NCI-H345 (cell line): ENCODE results near the gene RTN4.
A peak's percentile ranks its signal among the peaks of the same experiment; 100 is the strongest.

Experiments used
- DNase-seq: peaks from one replicate; lab custom pipeline; 2025; lab: John Stamatoyannopoulos, UW

The RTN4 gene

DNA sequence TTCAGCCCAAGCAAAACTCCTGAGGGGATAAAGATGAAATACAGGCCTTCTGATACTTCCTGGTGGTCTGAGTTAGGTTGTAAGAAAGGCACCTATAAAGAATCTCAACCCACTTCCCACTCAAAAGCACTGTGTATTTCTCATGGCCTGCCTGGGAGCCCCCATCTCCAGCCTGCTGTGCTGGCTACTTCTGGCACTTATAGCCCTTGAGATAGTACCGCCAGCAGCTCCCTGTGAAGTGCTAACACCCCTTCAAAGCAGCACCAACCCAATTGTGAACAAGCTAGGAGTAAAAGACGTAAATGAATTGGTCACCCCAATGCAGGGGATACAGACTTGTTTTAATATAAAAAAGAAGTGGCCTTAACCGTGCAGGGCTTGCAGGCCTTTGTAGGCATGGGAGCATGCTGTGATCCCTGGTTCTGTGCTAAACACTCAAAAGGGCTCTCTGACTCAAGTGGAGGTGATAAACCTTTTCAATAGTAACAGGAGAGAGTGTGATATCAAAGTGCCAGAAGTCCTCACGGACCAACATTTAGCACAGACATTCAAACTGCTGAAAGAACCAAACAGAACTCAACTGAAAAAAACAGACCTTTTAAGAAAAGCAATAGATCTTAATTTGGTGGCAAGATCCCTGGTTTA lies 80.8 kb downstream of the RTN4 start:
- peak; percentile 40 for DNase-seq

DNA sequence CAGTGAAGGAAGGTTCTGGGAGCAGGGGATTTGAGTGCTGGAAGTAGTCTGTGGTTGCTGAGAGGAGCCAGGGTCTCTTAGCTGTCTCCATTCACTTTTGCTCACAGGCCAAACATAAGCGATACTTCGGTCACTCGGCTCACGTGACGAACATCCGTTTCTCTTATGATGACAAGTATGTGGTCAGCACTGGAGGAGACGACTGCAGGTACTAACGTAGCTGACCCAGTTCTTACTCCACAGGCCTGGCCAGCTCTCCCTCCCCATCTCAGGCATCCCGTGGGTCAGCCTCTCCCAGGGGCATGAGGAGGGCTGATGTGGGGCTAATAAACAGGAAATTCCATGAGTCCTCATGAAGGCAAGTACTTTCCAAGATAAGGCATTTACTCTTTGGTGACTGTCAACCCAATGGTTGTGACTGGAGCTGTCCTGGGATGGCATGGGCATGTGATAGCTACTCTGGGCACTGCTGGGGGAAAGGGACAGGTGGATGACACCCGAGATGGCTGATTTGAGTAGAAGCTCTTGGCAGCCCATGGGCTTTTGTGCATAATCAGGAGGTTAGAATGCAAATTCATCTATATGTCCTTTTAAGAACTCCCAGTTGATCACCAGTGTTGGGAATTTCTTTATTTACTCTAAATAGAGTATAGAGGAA lies 81.6 kb downstream of the RTN4 start:
- DNase-seq, result no peak

DNA sequence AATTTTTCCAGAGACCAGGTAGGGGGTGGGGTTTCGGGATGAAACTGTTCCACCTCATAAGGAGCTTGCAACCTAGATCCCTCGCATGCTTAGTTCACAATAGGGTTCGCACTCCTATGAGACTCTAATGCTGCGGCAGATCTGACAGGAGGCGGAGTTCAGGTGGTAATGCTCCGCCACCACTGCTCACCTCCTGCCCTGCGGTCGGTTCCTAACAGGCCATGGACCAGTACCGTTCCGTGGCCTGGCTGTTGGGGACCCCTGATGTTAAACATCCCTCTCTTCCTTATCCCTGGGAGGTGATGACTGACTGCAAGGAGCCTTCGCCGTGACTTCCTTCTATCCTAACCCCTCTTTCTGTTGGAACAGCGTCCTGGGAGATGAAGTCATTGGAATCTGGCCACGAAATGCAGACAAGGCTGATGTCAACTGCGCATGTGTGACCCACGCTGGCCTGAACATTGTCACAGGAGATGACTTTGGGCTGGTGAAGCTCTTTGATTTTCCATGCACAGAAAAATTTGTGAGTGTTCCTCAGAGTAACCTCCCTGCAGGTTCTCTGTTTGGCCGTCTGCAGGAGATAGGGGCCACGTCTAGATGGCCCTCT lies 82.4 kb downstream of the RTN4 start:
- no peak for DNase-seq

DNA sequence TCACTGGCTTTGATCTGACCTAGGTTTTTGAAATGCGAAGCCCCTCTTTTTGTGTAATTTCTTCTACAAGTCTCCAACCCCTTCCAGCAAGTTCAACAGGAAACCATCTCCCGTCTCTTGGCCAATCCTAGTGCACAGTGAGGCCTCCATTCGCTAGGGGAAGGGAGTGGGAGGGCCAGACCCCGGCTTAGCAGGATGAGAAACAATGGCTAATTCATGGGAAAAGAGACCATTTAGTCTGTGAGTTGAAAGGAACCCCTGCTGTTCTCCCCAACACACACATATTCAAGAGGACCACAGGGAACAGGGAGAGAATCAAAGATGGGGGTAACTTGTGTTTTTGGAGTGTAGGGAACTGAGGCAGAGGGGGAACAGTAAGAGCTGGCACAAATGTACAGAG lies 83.0 kb downstream of the RTN4 start:
- no peak for DNase-seq

DNA sequence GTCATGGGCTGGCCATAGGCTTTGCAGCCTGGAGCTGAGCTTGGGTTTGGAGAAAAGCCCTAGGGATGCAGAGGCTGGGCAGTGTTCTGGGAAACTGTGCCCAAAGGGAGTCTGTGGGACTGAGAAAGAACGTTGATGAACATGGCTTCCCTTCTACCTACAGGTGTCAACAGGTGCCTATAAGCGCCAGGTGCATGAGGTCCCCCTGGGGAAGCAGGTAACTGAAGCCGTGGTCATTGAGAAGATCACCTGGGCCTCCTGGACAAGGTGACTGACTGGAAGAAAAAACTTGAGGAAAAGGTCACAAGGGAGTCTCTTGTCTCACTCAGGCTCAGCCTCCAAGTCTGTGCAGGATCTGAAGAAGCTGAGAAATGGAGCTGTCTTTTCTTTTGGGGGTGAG lies 83.4 kb downstream of the RTN4 start:
- no peak for DNase-seq

DNA sequence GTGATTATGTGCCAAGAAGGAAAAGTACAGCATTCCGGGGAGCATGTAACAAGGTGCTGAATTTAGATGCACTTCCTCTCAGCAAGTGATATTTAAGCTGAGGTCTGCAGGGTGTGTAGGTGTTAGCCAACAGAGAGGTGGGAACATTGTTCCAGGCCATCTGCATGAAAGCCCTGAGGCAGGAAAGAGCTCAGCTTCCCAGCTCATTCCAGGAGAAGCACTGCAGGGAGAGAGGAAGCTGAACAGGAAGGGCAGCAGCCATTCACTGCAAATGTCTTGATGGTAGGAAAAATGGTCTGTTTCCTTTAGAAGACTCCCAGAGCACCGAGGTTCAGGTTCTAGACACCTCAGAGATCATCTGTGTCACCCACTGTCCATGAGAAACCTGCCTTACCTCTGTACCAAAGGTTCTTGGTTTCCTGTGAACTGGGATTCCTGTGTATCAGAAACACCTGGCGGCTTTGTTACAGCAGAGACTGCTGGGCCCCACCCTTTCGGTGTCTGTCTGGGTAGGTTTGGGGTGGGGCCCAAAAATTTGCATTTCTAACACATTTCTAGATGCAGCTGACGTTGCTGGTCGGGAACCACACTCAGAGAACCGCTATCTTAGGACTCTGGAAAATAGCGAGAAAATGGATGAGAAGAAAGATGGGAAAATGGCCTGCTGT lies 84.0 kb downstream of the RTN4 start:
- no peak for DNase-seq

DNA sequence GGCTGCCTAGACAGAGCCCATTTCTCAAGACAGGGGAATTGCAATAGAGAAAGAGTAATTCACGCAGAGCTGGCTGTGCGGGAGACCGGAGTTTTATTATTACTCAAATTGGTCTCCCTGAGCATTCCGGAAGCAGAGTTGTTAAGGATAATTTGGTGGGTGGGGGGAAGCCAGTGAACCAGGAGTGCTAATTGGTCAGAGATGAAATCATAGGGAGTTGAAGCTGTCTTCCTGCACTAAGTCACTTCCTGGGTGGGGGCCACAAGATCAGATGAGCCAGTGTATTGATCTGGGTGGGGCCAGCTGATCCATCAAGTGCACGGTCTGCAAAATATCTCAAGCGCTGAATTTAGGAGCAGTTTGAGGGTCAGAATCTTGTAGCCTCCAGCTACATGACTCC lies 84.8 kb downstream of the RTN4 start:
- no peak for DNase-seq

DNA sequence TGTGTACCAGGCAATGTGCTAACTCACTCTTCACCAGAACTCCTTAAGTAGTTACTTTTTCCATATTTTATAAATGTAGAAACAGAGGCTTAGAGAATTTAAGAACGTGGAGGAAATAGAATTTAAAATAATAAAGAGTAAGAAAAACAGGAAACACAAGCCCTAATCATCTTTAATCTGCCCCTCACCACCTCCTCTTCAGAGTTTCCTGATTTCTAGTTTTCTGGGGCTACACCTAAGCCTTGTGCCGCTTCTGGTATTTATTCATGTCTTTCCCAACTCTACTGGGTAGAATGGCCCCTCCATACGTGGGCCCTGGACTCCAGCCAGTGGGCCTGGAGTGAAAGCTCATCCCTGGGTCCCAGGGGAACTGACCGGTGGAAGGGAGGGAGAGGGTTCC lies 85.4 kb downstream of the RTN4 start:
- no peak for DNase-seq

DNA sequence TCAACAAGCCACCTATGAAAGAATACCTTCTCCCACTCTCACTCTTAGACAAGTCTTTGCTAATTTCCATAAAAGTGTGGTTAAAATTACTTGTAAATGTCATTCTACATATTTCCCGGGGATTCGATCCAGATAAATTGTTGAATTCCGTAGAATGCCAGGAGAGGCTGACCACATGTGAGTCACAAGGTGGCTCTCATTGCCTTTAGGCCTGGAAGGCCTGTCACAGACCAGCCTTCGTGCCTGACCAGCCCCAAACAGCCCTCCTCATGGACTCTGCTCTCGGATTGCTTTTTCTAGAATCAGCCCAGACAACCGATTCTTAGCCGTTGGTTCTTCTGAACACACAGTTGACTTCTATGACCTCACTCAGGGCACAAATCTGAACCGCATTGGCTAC lies 86.0 kb downstream of the RTN4 start:
- DNase-seq, result no peak

DNA sequence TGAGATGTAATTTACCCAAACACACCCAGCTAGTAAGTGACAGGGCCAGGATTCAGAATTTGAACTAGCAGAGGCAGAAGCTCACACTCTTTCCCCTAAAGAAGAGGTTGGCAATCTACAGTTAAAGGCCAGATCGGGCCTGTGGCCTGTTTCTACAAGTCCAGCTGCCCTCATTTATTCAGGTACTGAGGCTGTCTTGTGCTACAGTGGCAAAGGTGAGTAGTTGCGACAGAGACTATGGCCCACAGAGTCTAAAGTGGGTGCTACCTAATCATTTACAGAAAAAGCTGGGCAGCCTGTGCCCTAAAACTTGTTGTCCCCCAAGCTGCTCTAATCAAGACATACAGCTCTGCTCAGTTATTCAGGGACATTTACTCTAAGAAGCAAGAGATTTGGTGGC lies 86.8 kb downstream of the RTN4 start:
- DNase-seq, result no peak

DNA sequence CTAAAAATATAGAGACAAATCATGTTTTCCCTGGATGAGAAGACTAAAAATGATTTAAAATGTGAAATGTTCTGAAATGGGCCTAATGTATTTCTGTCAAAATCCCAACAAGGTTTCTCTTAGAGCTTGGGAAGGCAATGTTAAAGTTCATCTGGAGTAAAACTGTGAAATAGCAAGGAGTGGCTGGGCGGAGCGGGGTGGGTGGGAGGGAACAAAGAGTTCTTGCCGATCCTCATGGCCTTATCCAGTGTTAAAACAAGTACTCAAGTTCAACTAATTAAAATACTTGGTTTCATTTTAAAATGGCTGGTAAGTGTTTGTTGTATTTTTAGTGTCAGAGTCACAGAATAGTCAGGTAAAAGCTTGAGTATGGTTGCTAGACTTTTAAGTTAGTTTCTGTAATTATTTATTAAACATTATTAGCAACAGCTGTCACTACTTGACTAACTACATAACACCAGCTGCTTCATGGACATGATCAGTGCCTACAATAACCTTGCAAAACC lies 87.3 kb downstream of the RTN4 start:
- DNase-seq, result no peak

DNA sequence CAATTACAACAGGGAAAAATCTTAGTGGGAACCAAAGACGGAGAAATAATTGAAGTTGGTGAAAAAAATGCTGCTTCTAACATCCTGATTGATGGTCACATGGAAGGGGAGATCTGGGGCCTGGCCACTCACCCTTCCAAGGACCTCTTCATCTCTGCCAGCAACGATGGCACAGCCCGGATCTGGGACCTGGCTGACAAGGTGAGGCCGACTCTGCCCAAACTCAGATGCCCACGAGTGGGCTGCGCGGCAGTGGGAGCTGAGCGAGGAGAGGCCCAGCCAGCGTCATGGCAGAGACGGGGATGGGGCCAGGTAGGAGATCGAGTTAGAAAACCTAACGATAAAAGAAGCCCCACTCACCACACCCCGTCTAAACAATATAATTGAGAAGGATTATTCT lies 87.7 kb downstream of the RTN4 start:
- no peak for DNase-seq

DNA sequence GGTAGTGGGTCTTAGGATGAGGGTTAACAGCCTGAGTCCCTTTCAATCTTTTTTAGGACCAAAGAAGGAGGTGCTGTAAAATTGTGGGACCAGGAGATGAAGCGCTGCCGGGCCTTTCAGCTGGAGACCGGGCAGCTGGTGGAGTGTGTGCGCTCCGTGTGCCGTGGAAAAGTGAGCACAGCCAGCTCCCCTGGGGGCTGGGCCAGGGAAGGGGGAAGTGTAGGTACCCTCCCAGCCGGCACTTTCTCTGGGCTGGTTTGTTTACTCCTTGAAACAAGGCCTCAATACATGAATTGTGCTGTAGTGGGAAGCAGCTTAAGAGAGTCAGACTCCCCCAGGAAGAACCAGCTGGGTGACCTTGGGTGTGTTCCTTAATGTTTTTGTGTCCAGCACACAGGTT lies 90.1 kb downstream of the RTN4 start:
- DNase-seq, result no peak

DNA sequence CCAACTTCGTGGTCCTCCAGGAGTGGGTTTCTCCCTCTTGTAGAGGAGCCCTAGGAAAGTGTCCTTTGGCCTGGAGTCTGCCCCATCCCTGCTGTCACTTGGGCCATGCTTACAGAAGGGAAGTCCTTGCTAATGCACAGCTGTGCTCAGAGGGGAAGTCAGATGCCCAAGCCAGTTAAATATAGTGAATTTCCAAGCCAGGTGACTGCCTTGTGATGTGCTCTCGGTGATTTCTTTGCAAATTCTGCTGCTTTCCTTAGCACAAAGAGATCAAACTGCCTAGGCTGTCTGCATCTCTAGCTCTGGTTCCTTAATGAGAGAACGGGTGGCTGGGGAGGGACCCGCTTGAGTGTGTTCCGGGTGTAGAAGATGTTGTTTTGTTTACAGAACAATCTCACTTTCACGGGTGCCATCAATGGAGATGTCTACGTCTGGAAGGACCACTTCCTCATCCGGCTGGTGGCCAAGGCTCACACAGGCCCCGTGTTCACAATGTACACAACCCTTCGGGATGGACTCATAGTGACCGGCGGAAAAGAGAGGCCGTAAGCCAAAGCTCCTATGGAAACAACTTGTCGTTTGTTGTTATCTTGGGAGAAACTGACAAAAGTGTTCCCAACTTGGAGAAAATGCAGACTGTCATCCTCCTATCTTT lies 91.4 kb downstream of the RTN4 start:
- DNase-seq, result no peak

DNA sequence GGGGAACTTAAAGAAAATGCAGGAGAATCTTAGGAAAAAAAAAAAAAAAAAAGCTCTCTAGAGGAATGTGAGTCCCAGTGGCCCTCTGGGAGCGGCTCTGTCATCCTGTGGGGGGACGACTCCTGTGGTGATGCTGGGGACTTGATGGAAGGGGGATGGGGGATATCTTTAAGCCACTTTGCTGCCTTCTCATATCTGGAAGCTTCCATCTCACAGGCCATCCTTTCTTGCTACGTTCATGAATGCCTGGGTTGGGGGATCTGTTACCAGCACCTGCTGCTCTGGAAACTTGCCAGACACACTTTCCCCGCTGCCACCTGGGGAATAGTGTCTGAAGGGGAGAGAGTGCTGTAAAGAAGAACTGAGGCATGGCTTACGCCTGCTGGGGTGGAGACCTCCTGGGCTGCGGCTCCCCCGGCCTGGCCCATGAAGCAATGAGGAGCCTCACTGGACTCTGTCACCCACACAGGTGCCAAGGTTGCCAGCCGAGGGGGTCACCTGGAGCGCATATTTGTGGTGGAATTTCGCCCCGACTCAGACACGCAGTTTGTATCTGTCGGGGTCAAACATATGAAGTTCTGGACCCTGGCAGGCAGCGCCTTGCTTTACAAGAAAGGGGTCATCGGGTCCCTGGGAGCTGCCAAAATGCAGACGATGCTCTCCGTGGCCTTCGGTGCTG lies 92.8 kb downstream of the RTN4 start:
- peak; percentile 93 for DNase-seq

DNA sequence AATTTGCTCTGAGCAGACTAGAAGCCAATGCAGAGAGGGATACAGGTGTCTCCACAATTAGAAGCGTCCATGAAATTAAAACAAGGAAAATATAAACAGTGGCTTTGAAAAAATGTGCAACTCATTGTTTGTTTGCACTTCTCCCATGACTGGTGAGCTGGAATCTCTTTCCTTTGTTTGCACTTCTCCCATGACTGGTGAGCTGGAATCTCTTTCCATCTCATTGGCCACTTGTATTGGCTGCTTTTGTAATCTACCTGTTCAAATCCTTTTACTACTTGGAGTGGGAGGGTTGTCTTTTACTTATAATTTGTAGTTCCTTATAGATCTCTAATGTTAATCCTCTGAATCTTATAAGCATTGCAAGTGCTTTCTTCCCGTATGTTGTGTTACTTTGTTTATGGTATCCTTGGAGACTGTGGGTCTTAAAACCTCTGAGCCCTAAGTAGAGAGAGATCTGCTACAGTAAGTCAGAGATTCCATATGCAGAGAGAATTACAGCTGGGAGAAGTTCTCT lies 94.1 kb downstream of the RTN4 start:
- peak; percentile 28 for DNase-seq

DNA sequence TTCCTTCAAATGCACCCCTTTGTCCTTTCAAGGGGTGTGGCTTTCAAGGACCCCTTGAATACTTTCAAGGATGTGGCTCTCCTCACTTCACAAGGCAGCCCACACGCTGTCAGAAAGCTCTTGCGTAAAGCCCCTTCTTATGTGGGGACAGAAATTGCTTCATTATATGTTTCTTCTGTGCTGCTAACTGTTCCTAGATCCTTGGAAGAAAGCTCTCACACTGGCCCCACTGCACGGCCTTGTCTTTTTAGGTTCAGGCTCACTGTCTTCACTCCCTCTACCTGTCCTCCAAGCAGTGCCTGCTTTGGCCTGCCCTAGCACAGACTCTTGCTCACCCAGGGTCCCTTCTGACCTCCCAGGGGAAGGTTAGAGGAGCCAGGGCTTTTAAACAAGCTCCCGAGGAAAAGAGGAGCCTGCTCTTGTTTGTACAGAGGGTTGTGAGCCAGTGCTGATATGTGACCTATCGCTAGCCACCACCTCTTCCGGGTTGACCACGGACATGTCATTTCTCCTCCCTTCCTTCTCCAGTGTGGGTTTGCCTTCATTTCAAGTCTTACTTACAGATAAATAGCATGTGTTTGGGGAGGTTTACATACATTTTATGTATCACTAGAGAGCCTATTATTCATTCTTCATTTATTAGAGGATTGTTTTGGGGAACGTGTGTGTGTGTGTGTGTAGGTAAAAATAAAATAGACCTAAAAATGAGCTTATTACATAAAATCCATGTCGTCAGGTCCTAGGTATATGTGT lies 94.7 kb downstream of the RTN4 start:
- DNase-seq, result no peak

DNA sequence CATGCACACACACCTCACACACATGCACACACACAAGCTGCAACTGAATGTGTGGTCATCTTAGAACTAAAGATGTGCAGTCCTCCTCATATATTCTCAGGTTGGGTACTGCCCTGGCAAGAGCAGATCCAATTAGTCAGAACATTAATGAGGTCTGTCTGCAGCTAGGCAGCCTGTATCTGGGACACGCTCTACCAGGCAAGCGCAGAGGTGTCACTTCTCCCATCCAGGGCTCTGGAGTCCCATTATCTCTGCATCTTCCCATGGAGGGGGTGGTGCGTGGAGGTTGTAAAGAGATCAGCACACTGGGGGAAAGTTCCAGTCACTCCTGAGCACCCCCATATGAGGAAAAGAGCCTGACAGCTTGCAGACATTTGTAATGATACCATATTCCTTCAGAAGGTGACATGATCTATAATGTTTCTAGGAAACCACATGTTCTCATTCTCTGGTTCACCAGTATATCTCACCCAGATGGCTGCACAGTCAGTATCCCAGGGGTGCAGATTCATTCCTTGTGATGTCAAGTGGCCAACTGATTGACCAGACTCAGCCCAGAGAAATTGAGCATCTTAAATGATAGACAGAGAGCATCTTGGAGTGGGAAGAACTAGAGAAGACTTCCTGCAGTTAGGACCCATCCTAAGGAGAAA lies 95.4 kb downstream of the RTN4 start:
- DNase-seq, result no peak

DNA sequence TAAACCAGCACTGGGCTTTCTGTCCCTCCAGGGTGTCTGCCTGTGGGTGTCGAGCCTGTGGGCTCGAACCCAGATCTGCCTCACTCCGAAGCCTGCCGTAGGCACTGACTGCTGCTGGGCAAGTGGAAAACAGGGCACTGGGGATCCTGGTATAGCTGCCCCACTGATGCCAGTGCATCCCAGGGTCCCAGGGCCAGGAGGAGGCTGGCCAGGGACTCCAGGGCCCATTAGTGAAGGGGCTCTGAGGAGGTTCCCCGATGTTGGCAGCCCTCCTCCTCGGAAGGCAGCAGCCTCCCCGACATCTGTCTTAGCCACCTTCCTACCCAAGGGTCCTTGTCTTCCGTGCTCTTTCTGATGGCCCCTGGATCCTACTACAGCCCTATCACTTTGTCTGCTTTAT lies 96.1 kb downstream of the RTN4 start:
- no peak for DNase-seq

DNA sequence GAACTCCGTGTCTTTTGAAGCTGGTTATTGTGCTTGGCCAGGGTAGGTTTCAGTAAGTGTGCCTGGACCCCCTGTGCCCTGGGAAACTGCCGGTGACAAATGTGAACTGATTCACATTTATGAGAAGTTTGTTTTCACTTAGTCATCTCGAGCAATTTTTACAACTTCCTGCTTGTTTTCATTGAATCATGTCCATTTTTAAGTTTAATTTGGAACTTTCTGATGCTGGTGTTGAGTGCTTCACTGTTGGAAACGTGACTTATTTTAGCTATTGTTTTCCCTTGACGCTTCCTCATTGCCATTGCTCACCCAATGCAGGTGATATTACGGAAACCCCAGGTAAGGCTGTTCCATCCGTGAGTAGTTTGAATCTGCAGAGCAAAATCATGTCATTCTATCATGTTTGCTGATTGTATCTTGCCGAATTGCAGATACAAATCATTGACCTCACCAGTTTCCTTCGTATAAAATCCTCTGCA lies 97.2 kb downstream of the RTN4 start:
- no peak for DNase-seq
